Activated naive CD4-positive, alpha-beta T cell treated with anti-CD3 and anti-CD28 coated beads, Interleukin-2, amount 10 ng/mL, durations not matched to agents 7 days and 5 days (primary cell): ENCODE results near the gene RALA.
A peak's percentile ranks its signal among the peaks of the same experiment; 100 is the strongest.

Source experiments
- CTCF ChIA-PET: fragments of 350-600 bp; sonication (Branson Sonifier 250); formaldehyde crosslinking; loops from one replicate; lab custom pipeline; 2021; ENCODE audit warnings: antibody characterized with exemption; lab: Charles Lee
- DNase-seq: peaks from one replicate; pipeline ENCODE4 v3.0.0-alpha.2; 2020
- H3K27ac Mint-ChIP-seq: one replicate; pipeline ENCODE4 v1.8.0; 2021; ENCODE audit warnings: mild to moderate bottlenecking, moderate library complexity, mixed read lengths
- H3K27me3 Mint-ChIP-seq: one replicate; pipeline ENCODE4 v1.8.0; 2021; ENCODE audit warnings: mild to moderate bottlenecking, mixed read lengths
- H3K36me3 Mint-ChIP-seq: one replicate; pipeline ENCODE4 v1.8.0; 2021; ENCODE audit warnings: mixed read lengths
- H3K4me1 Mint-ChIP-seq: one replicate; pipeline ENCODE4 v1.8.0; 2021; ENCODE audit warnings: mixed read lengths
- H3K4me3 Mint-ChIP-seq: one replicate; pipeline ENCODE4 v1.8.0; 2021; ENCODE audit warnings: mild to moderate bottlenecking, moderate library complexity, mixed read lengths
- H3K9me3 Mint-ChIP-seq: one replicate; pipeline ENCODE4 v1.8.0; 2021; ENCODE audit warnings: mixed read lengths

The RALA gene, protein sequence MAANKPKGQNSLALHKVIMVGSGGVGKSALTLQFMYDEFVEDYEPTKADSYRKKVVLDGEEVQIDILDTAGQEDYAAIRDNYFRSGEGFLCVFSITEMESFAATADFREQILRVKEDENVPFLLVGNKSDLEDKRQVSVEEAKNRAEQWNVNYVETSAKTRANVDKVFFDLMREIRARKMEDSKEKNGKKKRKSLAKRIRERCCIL

DNA sequence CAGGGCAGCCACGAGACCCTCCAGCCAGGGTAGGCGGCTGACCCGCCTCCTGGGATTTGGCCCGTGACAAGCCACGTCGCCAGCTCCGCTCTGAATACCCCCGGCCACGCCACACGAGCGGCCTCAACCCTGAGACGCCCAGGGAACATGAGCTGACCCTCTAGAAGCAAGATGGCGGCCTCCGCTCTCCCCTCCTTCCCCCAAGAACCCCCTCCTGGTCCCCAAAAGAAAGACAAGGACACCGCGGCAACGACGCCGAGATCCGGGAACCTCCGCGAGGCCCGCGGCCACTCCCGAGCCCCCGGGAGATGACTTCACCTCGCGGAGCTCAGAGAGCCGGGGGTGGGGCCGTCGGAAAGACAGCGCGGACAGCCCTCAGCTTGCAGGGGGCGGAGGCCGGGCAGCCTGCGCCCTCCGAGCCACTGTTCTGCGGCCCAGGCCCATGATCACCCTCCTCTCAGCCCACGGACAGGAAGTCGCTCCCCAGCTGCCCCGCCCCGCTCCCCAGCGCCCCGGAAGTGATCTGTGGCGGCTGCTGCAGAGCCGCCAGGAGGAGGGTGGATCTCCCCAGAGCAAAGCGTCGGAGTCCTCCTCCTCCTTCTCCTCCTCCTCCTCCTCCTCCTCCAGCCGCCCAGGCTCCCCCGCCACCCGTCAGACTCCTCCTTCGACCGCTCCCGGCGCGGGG, at the start of gene RALA:
Gene RALA (plus strand): TSS at position 526 of the 685 bp plus-strand sequence. CDS start 63,096 bp downstream, outside the sequence.
- H3K4me1 Mint-ChIP-seq: peaks cover 53% of the 10 kb centered on the region
- H3K4me3 Mint-ChIP-seq: peak within 1 kb of the TSS; percentile 98

DNA sequence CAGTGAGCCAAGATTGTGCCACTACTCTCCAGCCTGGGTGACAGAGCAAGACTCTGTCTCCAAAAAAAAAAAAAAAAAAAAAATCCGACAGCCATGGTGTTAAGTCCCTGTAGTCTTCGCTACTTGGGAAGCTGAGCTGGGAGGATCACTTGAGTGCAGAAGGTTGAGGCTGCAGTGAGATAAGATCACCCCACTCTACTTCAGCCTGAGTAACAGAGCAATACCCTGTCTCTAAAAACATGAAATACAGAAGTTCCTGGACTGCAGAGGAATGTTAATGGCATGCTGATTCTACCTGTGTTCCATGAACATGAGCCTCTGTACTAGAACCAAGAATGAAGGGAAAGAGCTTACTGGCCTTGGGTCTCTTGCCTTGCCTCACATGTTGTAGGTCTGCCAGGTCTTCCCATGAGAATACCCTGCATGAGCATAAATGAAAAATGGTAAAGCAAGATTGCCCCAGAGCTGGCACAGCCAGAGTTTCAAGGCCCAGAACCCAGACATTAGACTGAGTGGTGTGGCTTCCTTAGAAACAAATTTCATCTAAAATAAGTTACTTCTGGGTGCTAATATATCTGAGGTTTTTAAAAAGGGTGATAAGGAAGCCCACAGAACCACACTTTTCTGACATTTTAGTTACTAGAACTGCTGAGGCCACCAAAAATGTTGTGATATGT, 48.6 kb upstream of the RALA start:
- Mint-ChIP-seq H3K4me3 (no peak overlapping the region), H3K9me3 (no peaks in the 10 kb centered on the region), H3K36me3 (peaks cover 14% of the 10 kb centered on the region), H3K27me3 (no peaks in the 10 kb centered on the region), H3K27ac (no peak overlapping the region), H3K4me1 (peaks cover 2% of the 10 kb centered on the region)
- DNase-seq: no peak
- CTCF ChIA-PET: interaction anchor here (1.2 to 11.3 kb wide), 2 partner anchors 170 to 478 kb away, joined by 3 to 420 read pairs; no protein-coding TSS in a partner anchor

More for the DNA sequence above, at the start of gene RALA:
- Mint-ChIP-seq H3K9me3 (no peaks in the 10 kb centered on the region), H3K36me3 (peaks cover 28% of the 10 kb centered on the region), H3K27me3 (no peaks in the 10 kb centered on the region), H3K27ac (peak within 1 kb of the TSS; percentile 94)
- peak; percentile 94 for DNase-seq
- CTCF ChIA-PET: interaction anchor here (0.7 to 5.4 kb wide), 5 partner anchors 29 to 124 kb away, joined by 3 to 47 read pairs (median 3); no protein-coding TSS in a partner anchor

DNA sequence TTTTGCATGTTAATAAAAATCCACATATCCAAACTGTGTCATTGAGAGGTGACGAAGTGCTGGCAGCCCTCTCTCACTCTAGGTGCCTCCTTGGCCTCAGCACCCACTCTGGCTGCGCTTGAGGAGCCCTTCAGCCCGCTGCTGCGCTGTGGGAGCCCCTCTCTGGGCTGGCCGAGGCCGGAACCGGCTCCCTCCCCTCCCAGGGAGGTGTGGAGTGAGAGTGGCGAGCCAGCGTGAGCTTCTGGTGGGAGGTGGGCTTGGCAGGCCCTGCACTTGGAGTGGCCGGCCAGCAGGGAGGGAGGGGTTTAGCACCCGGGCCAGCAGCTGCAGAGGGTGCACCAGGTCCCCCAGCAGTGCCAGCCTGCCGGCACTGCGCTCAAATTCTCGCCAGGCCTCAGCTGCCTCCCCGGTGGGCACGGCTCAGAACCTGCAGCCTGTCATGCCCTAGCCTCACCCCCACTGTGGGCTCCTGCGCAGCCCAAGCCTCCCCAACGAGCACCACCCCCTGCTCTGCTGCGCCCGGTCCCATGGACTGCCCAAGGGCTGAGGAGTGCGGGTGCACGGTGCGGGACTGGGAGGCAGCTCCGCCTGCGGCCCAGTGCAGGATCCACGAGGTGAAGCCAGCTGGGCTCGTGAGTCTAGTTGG, 46.0 kb upstream of the RALA start:
- H3K36me3 Mint-ChIP-seq: peaks cover 5% of the 10 kb centered on the region
- H3K9me3 Mint-ChIP-seq: no peaks in the 10 kb centered on the region
- H3K4me1 Mint-ChIP-seq: peaks cover 11% of the 10 kb centered on the region
- H3K27me3 Mint-ChIP-seq: no peaks in the 10 kb centered on the region
- DNase-seq: no peak
- no peak overlapping the region for H3K4me3 Mint-ChIP-seq
- CTCF ChIA-PET: interaction anchor here (1.0 to 11.3 kb wide), 6 partner anchors 15 to 319 kb away, joined by 4 to 420 read pairs (median 14); partner anchors contain the start of gene RALA
- no peak overlapping the region for H3K27ac Mint-ChIP-seq

DNA sequence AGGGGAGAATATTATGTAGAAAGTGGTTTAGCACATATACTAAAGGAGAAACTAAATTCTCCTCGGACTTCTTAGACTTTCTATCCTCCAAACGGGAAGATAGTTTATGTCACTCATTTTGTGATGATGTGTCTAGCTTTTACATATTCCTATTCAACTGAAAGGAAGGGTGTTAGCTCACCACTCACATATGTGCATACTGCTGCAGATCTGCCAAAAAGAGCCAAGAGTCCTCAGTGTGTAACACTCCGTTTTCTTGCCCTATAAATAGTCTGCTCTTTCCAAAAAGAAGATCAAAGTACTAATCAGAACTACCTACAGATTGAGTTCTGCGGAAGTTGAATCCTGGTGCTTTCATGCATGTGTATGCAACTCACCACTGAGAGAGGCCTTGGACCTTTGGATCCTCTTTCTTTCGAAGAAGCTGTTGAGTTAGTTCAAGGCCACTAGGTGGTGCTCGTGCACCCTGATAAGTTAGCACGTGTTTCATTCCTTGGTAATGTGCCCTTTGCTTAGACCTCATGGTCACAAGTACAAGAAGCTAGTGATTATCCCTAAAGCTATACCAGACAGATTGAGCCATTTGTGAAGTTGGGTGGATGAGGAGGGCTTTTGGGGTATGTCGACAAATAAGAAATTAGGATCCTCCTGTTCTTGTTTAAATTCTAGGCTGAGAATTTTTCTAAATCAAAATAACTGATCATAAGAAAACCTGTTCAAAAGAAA, 43.1 kb upstream of the RALA start:
- H3K27me3 Mint-ChIP-seq: no peaks in the 10 kb centered on the region

DNA sequence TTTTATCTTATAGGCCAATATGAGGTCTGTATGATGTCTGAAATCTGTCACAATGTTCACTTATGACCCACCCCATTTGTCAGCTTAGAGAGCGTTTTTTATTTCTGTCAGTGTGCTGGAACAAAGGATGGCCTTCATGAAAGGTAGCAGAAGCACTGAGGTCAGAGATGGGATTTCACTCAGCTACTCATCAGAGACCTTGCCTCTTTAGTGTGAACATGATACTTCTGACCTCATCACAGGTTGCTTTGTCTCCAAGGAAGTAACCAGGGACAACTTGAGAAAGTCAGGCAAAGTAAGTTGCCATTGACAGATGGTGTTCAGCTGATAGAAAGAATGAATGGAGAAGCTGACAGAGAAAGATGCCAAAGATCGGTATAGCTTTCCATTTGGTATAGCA, 40.8 kb upstream of the RALA start:
- Mint-ChIP-seq H3K27me3 (no peaks in the 10 kb centered on the region), H3K9me3 (no peaks in the 10 kb centered on the region), H3K36me3 (no peaks in the 10 kb centered on the region), H3K4me1 (peaks cover 18% of the 10 kb centered on the region), H3K27ac (no peak overlapping the region), H3K4me3 (no peak overlapping the region)
- no peak for DNase-seq
- CTCF ChIA-PET: interaction anchor here (1.0 to 11.3 kb wide), 8 partner anchors 10 to 163 kb away, joined by 3 to 420 read pairs (median 5); partner anchors contain the start of gene RALA

More for the DNA sequence above, 43.1 kb upstream of the RALA start:
- CTCF ChIA-PET: interaction anchor here (0.6 to 11.3 kb wide), 32 partner anchors 9 to 477 kb away, joined by 3 to 420 read pairs (median 4); partner anchors contain the start of gene RALA
- no peaks in the 10 kb centered on the region for H3K36me3 Mint-ChIP-seq
- no peak overlapping the region for H3K4me3 Mint-ChIP-seq
- peak overlapping the region; percentile 0 for H3K27ac Mint-ChIP-seq
- peak; percentile 84 for DNase-seq
- no peaks in the 10 kb centered on the region for H3K9me3 Mint-ChIP-seq
- peaks cover 9% of the 10 kb centered on the region for H3K4me1 Mint-ChIP-seq

DNA sequence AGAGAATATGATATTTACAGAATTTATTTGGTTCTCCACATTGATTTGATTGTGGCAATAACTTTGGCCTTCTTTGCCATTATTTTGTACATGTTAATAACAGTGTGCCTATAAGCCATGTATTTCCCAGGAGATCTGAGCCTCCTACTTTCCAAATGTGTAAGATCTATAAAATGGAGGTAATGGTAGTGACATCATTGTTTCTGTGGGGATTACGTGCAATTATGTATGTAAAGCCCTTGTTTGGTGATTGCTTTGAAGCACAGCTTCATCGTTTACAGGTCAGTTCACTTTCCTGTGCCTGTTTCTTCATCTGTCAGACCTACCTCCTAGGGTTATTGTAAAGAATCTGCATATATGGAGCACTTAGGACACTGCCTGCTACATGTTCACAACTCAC, 39.8 kb upstream of the RALA start:
- Mint-ChIP-seq H3K36me3 (no peaks in the 10 kb centered on the region), H3K27me3 (no peaks in the 10 kb centered on the region), H3K9me3 (no peaks in the 10 kb centered on the region), H3K4me3 (no peak overlapping the region), H3K4me1 (peaks cover 27% of the 10 kb centered on the region), H3K27ac (no peak overlapping the region)
- CTCF ChIA-PET: interaction anchor here (1.0 to 11.3 kb wide), 3 partner anchors 12 to 162 kb away, joined by 3 to 420 read pairs (median 6); no protein-coding TSS in a partner anchor
- DNase-seq: no peak

DNA sequence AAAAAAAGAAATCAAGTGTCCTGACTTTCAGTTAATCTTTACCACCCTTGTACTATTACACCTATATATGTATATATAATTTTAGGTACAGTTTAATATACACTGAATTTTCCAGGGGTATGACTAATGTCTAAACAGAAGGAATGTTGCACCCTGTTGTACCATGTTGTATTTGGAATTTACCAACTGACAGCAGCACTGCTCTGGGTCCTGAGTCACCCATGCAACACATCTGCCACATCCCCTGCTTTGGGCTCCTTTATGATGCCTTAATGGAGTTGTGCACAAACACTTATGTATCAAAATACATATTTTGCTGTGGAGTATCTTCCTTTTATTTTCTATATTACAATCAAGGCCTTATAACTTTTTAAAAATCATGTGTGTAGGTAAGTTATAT, 36.0 kb upstream of the RALA start:
- Mint-ChIP-seq H3K4me3 (no peak overlapping the region), H3K27me3 (no peaks in the 10 kb centered on the region), H3K36me3 (peaks cover 7% of the 10 kb centered on the region), H3K9me3 (peaks cover 4% of the 10 kb centered on the region), H3K27ac (no peak overlapping the region), H3K4me1 (peaks cover 48% of the 10 kb centered on the region)
- no peak for DNase-seq
- CTCF ChIA-PET: interaction anchor here (0.6 kb wide), 1 partner anchor 196 kb away, joined by 3 read pairs; no protein-coding TSS in a partner anchor

DNA sequence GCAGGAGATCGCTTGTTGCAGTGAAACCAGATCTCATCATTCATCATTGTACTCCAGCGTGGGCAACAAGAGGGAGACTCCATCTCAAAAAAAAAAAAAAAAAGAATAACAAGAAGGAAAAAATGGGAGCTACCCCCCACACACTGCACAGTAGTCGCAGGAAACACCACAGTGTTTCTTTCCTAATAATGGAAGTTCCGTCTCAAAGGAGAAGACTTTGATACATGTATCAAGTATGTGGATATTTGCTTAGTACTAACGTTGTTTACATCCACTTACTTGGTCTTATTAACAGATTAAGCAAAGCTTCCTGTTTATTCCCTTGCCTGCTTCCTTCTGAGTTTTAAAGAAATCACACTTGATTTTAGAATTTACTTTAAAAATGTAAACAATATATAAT, 35.0 kb upstream of the RALA start:
- H3K27me3 Mint-ChIP-seq: no peaks in the 10 kb centered on the region
- H3K4me3 Mint-ChIP-seq: no peak overlapping the region
- peaks cover 7% of the 10 kb centered on the region for H3K36me3 Mint-ChIP-seq
- no peak for DNase-seq
- no peak overlapping the region for H3K27ac Mint-ChIP-seq
- H3K9me3 Mint-ChIP-seq: peaks cover 4% of the 10 kb centered on the region
- H3K4me1 Mint-ChIP-seq: peaks cover 55% of the 10 kb centered on the region
- CTCF ChIA-PET: interaction anchor here (0.6 to 3.1 kb wide), 5 partner anchors 8 to 159 kb away, joined by 3 to 28 read pairs (median 5); no protein-coding TSS in a partner anchor

DNA sequence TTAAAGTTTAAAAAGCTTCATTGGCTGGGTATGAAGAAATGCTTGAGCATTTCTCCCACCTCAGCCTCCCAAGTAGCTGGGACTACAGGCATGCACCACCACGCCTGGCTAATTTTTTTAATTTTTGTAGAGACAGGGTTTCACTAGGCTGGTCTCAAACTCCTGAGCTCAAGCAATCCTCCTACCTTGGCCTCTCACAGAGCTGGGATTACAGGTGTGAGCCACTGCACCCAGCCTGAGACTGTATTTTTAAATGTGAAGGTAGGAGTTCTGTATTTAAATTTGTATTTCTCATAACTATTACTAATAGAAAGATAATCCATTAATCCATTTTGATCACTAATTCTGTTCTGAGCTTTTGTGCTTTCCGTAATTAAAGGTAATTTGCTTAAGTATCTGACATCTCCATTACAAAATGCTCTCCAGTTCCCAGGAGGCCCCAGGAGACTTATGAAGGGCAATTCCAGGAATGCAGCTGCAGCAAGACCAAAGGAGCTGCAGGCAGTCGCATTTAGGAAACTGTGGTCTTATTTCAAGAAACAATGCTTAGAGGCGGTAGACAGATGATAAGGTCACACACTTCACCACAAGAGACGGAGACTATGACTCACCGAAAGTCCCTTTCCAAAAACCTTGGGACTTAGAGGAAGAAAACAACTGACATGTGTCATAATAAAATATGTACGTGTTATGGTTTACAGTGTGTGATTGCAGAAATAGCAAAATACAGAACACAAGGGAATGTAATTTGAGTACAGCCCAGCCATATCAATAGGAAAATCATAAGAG, 33.9 kb upstream of the RALA start:
- peak; percentile 79 for DNase-seq
- Mint-ChIP-seq H3K4me3 (peak overlapping the region; percentile 6), H3K36me3 (peaks cover 10% of the 10 kb centered on the region), H3K27ac (peak overlapping the region; percentile 78), H3K4me1 (peaks cover 60% of the 10 kb centered on the region), H3K9me3 (peaks cover 7% of the 10 kb centered on the region), H3K27me3 (no peaks in the 10 kb centered on the region)
- CTCF ChIA-PET: interaction anchor here (0.6 to 3.1 kb wide), 6 partner anchors 9 to 158 kb away, joined by 3 to 28 read pairs (median 4); no protein-coding TSS in a partner anchor

DNA sequence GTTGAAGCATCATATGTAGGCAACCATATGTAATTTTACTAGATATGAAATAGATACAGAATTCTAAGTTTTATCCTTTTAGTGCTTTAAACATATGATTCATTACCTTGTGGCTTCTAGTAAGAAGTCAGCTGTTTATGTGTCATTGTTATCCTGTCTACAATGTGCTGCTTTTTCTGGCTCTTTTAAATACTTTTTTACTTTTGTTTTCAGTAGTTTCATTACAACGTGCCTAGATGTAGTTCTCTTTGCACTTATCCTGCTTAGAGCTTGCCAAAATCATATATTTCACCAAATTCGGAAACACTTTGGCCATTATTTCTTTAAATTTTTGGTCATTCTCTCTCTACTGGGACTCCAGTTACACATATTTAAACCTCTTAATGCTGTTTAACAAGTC, 30.8 kb upstream of the RALA start:
- Mint-ChIP-seq H3K27ac (peak overlapping the region; percentile 60), H3K27me3 (no peaks in the 10 kb centered on the region), H3K36me3 (peaks cover 11% of the 10 kb centered on the region), H3K4me3 (no peak overlapping the region), H3K4me1 (peaks cover 50% of the 10 kb centered on the region), H3K9me3 (peaks cover 7% of the 10 kb centered on the region)
- DNase-seq: no peak
- CTCF ChIA-PET: interaction anchor here (1.1 to 1.5 kb wide), 3 partner anchors 10 to 15 kb away, joined by 4 to 7 read pairs (median 5); no protein-coding TSS in a partner anchor

DNA sequence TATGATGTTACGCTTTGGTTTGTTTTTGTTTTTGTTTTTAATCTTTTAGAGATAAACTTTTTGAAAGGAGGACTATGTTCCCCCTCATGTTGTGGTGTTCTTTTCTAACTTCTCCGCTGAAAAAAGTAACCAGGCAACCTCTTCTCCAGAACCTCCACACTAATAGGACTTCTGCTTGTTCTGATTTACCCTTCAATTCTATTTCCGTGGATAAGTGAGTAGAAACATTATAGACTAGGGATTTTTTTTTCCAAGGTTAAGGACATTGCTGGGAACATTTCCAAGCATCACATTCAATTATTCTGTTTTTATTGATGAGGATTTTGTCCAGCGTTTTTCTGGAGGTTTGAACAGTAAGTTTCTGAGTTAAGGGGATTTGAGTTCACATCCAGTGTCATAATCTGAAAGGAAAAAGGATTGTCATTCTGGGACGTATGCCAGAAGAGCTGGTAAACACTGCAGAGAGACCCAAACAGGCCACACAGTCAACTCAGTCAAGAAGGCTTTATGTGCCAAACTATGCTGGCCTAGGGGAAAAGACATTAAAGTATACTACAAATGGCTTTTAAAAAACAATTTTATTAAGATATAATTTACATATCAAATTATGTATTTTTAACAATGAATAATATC, 28.3 kb upstream of the RALA start:
- DNase-seq: no peak
- H3K4me3 Mint-ChIP-seq: no peak overlapping the region

DNA sequence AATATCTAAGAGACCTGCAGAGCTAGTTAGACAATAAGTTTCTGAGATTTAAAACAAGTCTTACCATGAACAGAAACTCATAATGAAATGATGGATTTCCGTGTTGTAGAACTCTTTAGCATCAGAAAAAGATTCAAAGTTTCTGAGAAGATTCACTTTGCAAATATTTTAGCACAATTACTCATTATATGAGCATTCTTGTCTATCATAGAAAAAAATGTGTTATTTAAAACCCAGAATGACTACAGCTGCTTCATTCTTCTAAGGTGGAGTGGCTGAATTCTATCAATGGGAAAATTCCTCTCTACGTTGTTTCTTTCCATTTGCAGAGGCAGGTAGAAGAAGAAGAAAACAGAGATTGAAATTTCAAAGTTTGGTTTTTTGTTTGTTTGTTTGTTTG, 21.0 kb upstream of the RALA start:
- no peak overlapping the region for H3K4me3 Mint-ChIP-seq
- H3K27ac Mint-ChIP-seq: no peak overlapping the region

More for the DNA sequence above, 28.3 kb upstream of the RALA start:
- CTCF ChIA-PET: interaction anchor here (0.8 to 1.1 kb wide), 2 partner anchors 10 to 28 kb away, joined by 3 to 4 read pairs; partner anchors contain the start of gene RALA
- Mint-ChIP-seq H3K27ac (no peak overlapping the region), H3K36me3 (peaks cover 11% of the 10 kb centered on the region), H3K9me3 (peaks cover 7% of the 10 kb centered on the region), H3K4me1 (peaks cover 33% of the 10 kb centered on the region), H3K27me3 (peaks cover 7% of the 10 kb centered on the region)

More for the DNA sequence above, 21.0 kb upstream of the RALA start:
- Mint-ChIP-seq H3K4me1 (peaks cover 37% of the 10 kb centered on the region), H3K36me3 (peaks cover 15% of the 10 kb centered on the region), H3K27me3 (peaks cover 7% of the 10 kb centered on the region), H3K9me3 (peaks cover 13% of the 10 kb centered on the region)
- DNase-seq: no peak
- CTCF ChIA-PET: no interaction called here
